Right kidney (tissue), 1 donor: Measurements from ENCODE around the gene MAN1A1.

ENCODE experiments used
- DNase-seq: peaks from one replicate; pipeline ENCODE4 v3.0.0-alpha.2; 2016

The MAN1A1 gene

DNA sequence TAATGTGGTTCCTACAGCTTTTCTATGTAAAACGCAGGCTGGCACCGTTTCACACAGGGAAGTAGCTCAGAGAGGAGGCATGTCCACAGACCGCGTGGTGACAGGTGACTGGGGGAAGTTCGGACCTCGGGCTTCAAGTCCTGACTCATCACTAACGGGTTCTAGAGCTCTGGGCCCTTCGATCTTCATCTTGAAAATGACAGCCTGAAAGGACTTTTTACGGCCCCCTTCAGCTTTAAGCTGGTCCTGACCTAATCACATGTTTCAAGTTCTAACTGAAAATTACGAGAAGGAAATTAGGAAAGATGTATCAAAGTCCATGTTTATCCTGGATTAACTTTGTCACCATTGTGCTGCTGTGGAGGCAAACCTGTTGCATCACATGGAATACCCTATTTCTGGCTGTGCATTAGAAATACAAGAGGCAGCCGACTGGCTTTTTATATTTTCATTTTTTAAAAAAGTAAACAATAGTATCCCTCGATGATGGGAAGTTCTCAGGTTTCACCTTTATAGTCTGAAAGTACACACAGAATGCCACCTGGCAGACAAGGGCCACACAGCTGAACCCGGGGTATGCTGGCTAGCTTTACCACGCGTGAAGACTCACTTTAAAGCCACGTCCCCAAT lies 2.0 kb downstream of the MAN1A1 start:
- no peak for DNase-seq

GRCh38 chr6:119346936-119347335 lies 2.6 kb downstream of the MAN1A1 start:
- no peak for DNase-seq

DNA sequence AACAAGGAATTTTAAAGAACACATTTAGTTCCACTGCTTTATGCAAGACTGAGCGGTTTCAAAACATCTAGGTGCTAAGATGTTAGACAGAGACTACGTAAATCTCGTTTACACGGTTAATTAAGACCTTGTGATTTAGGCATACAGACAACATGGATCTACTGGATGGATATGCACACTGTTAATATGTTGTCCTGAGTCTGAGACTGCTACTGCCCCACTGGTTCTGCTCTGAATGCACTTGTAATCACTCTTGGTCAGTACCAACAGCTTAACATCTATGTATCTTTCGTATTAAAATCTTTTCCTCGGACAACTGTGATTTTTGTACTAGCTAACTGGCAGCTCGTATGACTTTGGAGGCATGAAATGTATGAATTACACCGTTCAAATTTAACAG lies 3.1 kb downstream of the MAN1A1 start:
- no peak for DNase-seq

- no peak for DNase-seq
Observed at GRCh38 chr6:119345114-119345513, 4.4 kb downstream of the MAN1A1 start.

GRCh38 chr6:119344306-119344705 lies 5.3 kb downstream of the MAN1A1 start:
- no peak for DNase-seq

DNA sequence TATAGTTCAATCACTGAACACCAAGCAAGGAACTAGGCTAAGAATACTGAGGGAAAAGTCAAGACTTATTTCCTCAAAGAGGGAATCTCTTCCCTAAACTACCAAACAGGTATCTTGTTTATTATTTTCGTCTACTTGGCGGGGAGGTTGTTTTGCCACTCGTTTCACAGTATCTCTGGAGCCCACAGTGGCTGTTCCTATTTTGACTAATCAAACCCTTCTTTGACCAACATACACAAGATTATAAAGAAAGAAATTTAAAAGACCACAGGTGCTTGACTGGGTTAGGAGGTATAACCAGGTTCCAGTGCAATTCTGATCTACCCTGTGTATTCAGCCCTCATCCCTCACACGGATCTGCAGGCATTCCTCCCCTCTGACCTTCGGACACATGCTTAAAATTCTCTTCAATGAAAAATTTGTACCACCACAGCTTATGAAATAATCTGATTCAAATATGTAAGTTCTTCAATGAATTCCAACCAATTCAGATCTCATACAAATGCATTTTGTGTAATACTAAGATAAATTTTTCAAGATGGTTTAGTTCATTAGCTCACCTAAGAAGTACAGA lies 5.9 kb downstream of the MAN1A1 start:
- no peak for DNase-seq

DNA sequence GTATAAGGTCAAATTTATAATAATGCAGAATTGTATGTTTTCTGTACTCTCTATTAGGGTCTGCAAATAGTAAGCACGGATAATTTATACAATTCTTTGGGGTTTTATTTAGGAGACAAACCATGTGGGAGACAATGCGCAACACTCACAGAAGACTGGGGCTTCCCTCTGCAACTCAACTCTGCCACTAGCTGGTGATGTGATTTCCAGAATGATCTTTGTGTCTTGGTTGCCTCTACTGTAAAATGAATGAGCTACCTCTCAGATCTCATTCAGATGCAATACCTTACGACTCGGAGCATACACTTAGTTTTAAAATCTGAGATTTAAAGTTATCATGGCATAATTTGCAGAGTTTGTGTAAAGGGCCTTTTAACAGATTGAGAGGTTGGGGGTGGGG lies 6.4 kb downstream of the MAN1A1 start:
- DNase-seq: no peak

GRCh38 chr6:119342430-119342829 lies 7.1 kb downstream of the MAN1A1 start:
- DNase-seq: no peak

- no peak for DNase-seq
Observed at GRCh38 chr6:119340796-119341487, 8.6 kb downstream of the MAN1A1 start.

DNA sequence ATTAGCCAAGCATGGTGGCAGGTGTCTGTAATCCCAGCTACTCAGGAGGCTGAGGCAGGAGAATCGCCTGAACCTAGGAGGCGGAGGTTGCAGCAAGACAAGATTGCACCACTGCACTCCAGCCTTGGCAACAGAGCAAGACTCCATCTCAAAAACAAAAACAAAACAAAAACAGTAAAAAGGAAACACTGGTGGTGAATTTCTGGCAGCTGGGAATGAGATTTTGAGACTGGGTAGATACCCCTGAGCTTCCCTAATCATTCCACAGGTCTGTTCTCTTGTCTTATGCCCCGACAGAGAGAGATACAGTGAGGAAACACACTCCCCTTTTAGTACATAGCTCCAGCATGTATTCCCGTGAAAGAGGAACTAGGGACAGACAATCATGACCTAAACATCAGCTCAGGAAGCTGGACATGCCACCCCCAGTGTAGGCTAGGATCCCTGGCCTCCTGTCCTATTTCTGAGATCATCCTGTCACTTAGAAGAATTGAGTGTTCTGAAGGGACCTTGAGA lies 9.6 kb downstream of the MAN1A1 start:
- DNase-seq: no peak

- DNase-seq: no peak
Observed at GRCh38 chr6:119337762-119338161, 11.8 kb downstream of the MAN1A1 start.

DNA sequence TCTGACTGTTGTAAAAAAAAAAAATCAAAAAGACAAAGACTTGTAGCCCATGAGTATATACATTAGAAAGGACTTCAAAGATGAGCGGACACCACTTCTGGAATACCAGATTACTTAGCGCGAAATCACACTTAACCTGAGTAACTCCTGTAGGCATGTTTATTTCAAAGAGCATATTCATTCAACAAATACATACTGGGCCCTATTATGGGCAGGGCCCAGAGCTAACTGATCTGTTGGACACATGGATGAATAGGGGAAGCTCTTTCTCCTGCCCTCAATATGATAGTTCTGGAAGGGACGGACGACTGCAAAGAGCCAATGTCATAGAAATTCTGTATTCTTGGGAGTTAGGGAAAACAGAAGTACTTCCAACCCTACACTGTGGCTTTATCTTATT lies 12.3 kb downstream of the MAN1A1 start:
- DNase-seq: no peak

- DNase-seq: no peak
Observed at GRCh38 chr6:119334535-119335264, 14.9 kb downstream of the MAN1A1 start.

- DNase-seq: no peak
Observed at GRCh38 chr6:119333707-119334295, 15.8 kb downstream of the MAN1A1 start.

DNA sequence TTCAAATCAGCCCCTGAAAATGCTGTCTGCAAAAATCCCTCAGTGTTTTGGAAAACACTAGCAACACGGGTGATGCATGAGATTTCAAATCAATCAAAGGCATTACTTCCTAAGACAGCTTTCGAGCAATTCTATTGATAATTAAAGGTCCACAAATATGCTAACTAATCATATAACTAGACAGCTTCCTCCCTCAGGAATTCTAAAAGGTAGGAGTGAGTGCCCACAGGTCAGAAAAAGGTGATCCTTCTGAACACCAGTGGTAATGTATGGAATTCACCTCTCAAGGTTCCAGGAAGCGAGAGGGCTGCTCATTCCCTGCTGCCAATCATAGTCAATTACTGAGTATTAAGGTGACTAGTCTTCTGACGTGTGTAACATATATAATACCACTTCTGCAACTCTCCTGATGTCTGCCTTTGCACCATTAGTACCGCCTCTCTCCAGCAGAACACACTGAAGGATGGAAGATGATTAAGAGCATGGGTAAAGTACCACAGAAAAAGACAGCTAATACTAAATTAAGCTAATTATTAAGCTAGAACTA lies 16.4 kb downstream of the MAN1A1 start:
- DNase-seq: no peak

GRCh38 chr6:119331663-119332286 lies 17.8 kb downstream of the MAN1A1 start:
- DNase-seq: no peak

GRCh38 chr6:119330520-119331113 lies 18.9 kb downstream of the MAN1A1 start:
- DNase-seq: no peak

GRCh38 chr6:119329794-119330180 lies 19.8 kb downstream of the MAN1A1 start:
- DNase-seq: no peak

DNA sequence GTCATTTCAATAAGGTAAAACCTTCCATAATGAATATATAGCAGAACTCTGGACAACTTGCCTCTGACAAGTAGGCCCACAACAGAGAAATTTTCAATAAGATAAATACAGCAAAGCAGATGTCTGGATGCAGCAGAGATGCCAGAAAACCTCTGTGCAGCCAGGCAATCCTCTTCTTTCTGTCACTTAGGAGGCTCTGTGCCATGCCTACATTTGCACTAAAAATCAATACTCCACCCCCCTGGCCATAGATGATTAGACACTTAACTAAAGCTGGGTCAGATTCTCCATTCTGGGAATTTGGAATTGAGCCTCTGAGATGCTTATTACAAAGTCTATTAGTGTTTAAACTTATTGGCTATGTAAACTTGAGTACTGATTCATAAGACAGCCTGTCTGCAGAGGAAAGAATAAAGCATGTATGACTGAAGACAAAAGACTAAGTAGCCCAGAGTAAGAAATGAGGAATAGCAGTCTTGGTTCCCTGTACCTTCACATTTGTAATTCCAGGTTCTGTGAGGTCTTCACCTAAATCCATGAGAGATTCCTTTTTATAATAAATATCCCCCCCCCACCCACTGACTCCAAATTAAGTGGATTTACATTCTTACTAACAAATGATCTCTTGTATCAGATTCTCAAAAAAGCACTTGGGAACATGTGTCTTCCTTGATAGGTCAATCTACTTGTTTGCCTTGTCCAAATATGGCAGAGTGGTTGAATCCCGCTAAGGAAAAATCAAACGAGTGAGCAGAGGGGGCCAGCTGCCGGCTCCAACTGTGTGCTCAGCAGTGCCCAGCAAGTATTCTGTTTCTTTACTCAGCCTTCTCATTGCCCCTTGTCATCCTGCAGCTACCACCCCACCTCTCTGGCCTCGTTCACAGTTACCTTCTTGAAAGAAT lies 20.4 kb downstream of the MAN1A1 start:
- no peak for DNase-seq

- DNase-seq: no peak
Observed at GRCh38 chr6:119328254-119328653, 21.3 kb downstream of the MAN1A1 start.
